ENCODE results near the gene OMP.

GRCh38 chr11:77093987-77094840 lies 8.4 kb upstream of the OMP start:
- no peak for TF ChIP-seq CTCF (IDR thresholded peaks at IDR 0.05; ENCODE audit: poor library complexity, severe bottlenecking)
- no peak for TF ChIP-seq POLR2AphosphoS5 (IDR thresholded peaks at IDR 0.05)
- TF ChIP-seq EZH2 (IDR thresholded peaks at IDR 0.05; ENCODE audit: borderline replicate concordance, insufficient read depth, low read length, poor library complexity, severe bottlenecking): no peak
- TF ChIP-seq REST (IDR thresholded peaks at IDR 0.05; ENCODE audit: borderline replicate concordance): no peak
- no peak for TF ChIP-seq EP300 (conservative IDR thresholded peaks at IDR 0.05; ENCODE audit: poor library complexity, severe bottlenecking)
- TF ChIP-seq TAF1 (IDR thresholded peaks at IDR 0.05; ENCODE audit: low read depth): no peak
- TF ChIP-seq RAD21 (conservative IDR thresholded peaks at IDR 0.05): no peak
